SK-N-SH (cell line): Measurements from ENCODE around the gene GDF2.

Experiments used
- CHD2 ChIP-seq: fragments of 150-350 bp; IDR thresholded peaks from 2 replicates; pipeline ENCODE4 v1.6.1; 2018; ENCODE audit warnings: low read length; ENCODE audit not compliant: partially characterized antibody
- EP300 ChIP-seq, 2 experiments: IDR thresholded peaks; 2 replicates each; pipeline versions ENCODE4 v1.4.0 to v1.6.1; 2012; ENCODE audit warnings: borderline replicate concordance in 1 of 2, low read depth in 1 of 2, low read length in 1 of 2
- FOSL2 ChIP-seq: IDR thresholded peaks from 2 replicates; pipeline ENCODE4 v1.4.0; 2012; ENCODE audit warnings: low read depth, mild to moderate bottlenecking, moderate library complexity, borderline replicate concordance
- FOXM1 ChIP-seq: IDR thresholded peaks from 2 replicates; pipeline ENCODE4 v1.4.0; 2012; ENCODE audit warnings: low read depth, mild to moderate bottlenecking
- GABPA ChIP-seq: IDR thresholded peaks from 2 replicates; pipeline ENCODE4 v1.4.0; 2012; ENCODE audit warnings: low read depth, mild to moderate bottlenecking
- MXI1 ChIP-seq: IDR thresholded peaks from 2 replicates; pipeline ENCODE4 v1.6.1; 2012; ENCODE audit warnings: mild to moderate bottlenecking, low read depth, low read length, improper control_type of control experiment
- RCOR1 ChIP-seq: fragments of 150-350 bp; IDR thresholded peaks from 2 replicates; pipeline ENCODE4 v1.6.1; 2017; ENCODE audit warnings: antibody characterized with exemption, low read length
- RFX5 ChIP-seq: IDR thresholded peaks from 2 replicates; pipeline ENCODE4 v1.6.1; 2012; ENCODE audit warnings: mild to moderate bottlenecking, improper control_type of control experiment, low read length
- TAF1 ChIP-seq: IDR thresholded peaks from 2 replicates; pipeline ENCODE4 v1.6.1; 2012; ENCODE audit warnings: low read depth, mild to moderate bottlenecking, low read length, moderate library complexity, borderline replicate concordance
- TEAD4 ChIP-seq: IDR thresholded peaks from 2 replicates; pipeline ENCODE4 v1.4.0; 2012; ENCODE audit warnings: mild to moderate bottlenecking, borderline replicate concordance; ENCODE audit not compliant: insufficient read depth
- TF ChIP-seq, protein P1 (sequence below): IDR thresholded peaks from 2 replicates; pipeline ENCODE4 v1.6.1; 2012; ENCODE audit warnings: mild to moderate bottlenecking, low read depth, low read length, moderate library complexity
- TF ChIP-seq, protein P2 (sequence below): IDR thresholded peaks from 2 replicates; pipeline ENCODE4 v1.4.0; 2012; ENCODE audit warnings: low read depth, borderline replicate concordance
- TF ChIP-seq, protein P3 (sequence below): fragments of 200-600 bp; sonication (generic); IDR thresholded peaks from 2 replicates; pipeline ENCODE4 v1.6.1; 2017; ENCODE audit warnings: antibody characterized with exemption, mild to moderate bottlenecking, moderate library complexity

DNA sequence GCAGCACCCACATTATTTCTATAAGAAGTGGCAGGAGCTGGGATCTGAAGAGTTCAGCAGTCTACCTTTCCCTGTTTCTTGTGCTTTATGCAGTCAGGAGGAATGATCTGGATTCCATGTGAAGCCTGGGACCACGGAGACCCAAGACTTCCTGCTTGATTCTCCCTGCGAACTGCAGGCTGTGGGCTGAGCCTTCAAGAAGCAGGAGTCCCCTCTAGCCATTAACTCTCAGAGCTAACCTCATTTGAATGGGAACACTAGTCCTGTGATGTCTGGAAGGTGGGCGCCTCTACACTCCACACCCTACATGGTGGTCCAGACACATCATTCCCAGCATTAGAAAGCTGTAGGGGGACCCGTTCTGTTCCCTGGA, 25.0 kb downstream of the GDF2 start:
- TF ChIP-seq FOSL2 (no peak), RCOR1 (no peak), TAF1 (no peak), TEAD4 (no peak), MXI1 (no peak), CHD2 (no peak), FOXM1 (no peak), RFX5 (no peak), GABPA (no peak), EP300 (IDR thresholded peaks at IDR 0.05; ENCODE audit: borderline replicate concordance in 1 of 2, low read depth in 1 of 2, low read length in 1 of 2) (no peak)
- TF ChIP-seq, protein P1, sequence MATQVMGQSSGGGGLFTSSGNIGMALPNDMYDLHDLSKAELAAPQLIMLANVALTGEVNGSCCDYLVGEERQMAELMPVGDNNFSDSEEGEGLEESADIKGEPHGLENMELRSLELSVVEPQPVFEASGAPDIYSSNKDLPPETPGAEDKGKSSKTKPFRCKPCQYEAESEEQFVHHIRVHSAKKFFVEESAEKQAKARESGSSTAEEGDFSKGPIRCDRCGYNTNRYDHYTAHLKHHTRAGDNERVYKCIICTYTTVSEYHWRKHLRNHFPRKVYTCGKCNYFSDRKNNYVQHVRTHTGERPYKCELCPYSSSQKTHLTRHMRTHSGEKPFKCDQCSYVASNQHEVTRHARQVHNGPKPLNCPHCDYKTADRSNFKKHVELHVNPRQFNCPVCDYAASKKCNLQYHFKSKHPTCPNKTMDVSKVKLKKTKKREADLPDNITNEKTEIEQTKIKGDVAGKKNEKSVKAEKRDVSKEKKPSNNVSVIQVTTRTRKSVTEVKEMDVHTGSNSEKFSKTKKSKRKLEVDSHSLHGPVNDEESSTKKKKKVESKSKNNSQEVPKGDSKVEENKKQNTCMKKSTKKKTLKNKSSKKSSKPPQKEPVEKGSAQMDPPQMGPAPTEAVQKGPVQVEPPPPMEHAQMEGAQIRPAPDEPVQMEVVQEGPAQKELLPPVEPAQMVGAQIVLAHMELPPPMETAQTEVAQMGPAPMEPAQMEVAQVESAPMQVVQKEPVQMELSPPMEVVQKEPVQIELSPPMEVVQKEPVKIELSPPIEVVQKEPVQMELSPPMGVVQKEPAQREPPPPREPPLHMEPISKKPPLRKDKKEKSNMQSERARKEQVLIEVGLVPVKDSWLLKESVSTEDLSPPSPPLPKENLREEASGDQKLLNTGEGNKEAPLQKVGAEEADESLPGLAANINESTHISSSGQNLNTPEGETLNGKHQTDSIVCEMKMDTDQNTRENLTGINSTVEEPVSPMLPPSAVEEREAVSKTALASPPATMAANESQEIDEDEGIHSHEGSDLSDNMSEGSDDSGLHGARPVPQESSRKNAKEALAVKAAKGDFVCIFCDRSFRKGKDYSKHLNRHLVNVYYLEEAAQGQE = no peak
- TF ChIP-seq, protein P2, sequence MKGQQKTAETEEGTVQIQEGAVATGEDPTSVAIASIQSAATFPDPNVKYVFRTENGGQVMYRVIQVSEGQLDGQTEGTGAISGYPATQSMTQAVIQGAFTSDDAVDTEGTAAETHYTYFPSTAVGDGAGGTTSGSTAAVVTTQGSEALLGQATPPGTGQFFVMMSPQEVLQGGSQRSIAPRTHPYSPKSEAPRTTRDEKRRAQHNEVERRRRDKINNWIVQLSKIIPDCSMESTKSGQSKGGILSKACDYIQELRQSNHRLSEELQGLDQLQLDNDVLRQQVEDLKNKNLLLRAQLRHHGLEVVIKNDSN = no peak
- TF ChIP-seq, protein P3, sequence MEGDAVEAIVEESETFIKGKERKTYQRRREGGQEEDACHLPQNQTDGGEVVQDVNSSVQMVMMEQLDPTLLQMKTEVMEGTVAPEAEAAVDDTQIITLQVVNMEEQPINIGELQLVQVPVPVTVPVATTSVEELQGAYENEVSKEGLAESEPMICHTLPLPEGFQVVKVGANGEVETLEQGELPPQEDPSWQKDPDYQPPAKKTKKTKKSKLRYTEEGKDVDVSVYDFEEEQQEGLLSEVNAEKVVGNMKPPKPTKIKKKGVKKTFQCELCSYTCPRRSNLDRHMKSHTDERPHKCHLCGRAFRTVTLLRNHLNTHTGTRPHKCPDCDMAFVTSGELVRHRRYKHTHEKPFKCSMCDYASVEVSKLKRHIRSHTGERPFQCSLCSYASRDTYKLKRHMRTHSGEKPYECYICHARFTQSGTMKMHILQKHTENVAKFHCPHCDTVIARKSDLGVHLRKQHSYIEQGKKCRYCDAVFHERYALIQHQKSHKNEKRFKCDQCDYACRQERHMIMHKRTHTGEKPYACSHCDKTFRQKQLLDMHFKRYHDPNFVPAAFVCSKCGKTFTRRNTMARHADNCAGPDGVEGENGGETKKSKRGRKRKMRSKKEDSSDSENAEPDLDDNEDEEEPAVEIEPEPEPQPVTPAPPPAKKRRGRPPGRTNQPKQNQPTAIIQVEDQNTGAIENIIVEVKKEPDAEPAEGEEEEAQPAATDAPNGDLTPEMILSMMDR = no peak
